ENCODE results near the gene ZNF169.
"Not testable (repeated sequence)": the region's sequence is repeated elsewhere in the genome, so short reads cannot be mapped to it uniquely, and the experiment has no call there.

ZNF169 gene

DNA sequence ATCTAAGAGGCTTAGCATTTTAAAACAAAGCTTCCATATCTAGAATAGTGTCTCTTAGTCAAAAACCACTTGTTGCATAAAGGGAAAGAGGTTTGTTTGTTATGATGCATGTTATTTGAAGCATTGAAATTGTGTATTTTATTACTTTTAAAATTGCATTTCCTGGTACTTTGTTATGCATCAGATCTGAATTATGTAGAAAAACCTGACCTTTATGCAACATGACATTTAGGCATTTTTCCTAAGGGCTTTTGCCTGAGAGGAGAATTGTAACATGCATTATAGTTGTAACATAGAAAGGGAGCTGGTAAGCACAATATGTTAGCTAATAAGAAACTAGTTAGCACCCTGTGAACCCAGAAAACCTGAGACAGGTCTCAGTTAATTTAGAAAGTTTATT, 22.0 kb downstream of the ZNF169 start:
- in situ Hi-C loops (cut with MboI; ENCODE audit: low sequenced_read_pairs), result no loop called here

DNA sequence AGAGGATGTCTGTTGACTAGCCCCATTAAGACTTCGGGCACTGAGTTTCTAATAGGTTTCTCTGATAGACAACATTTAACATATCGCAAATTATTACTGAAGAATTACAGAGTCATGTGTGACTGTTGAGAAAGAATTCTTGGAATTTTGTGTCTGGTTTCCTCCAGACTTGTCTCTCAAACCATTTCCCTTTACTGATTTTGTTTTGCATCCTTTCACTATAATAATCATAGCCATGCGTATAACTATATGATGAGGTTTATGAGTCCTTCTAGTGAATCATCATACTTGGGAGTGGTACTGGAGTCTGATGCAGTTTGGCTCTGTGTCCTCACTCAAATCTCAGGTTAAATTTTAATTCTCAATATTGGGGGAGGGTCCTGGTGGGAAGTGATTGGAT, 27.0 kb downstream of the ZNF169 start:
- in situ Hi-C loops (cut with MboI; ENCODE audit: low sequenced_read_pairs), result no loop called here

DNA sequence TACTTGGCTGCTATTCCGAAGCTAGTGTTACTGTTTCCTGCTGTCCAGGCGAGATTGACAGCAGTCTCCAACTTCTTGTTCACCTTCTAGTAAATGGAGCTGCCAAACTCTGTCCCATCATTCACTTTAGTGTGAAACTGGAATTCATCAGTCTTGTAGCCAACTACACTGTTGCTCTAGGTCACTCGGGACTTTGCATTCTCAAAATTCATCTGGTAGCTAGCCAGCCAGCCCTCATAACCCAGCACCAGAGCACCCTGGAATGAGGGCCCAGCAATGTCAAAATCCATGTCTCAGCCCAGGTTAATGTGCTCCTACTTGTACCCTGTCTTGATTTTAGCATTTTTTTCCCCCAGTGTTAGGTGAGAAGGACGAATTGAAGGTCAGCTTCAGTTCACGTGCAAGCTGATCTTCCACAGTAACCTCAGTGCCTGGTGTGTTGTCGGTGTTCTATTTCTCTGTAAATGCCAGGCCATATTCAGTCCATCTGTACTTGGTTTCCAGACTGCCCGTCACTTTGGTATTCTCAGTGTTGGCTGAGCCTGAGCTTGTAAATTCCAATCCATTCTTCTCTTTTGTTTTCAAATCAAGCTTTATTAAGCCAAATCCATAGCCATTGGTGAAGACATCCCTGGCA, 28.9 kb downstream of the ZNF169 start:
- in situ Hi-C loops (cut with MboI; ENCODE audit: low sequenced_read_pairs), result no loop called here

DNA sequence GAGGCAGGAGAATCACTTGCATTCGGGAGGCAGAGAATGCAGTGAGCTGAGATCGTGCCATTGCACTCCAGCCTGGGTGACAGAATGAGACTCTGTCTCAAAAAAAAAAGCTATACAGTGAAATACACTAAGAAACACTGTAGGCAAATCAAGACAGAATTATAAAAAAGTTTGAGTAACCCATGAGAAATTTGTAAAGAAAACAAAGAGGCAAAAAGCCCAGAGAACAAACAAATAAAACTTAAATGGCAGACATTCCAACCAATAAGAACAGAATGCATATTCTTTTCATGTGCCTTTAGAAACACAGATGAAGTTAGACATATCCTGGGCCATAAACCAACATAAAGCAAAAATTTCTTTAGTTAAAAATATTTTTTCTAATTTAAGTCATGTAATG, 30.6 kb downstream of the ZNF169 start:
- in situ Hi-C loops (cut with MboI; ENCODE audit: low sequenced_read_pairs), result no loop called here

DNA sequence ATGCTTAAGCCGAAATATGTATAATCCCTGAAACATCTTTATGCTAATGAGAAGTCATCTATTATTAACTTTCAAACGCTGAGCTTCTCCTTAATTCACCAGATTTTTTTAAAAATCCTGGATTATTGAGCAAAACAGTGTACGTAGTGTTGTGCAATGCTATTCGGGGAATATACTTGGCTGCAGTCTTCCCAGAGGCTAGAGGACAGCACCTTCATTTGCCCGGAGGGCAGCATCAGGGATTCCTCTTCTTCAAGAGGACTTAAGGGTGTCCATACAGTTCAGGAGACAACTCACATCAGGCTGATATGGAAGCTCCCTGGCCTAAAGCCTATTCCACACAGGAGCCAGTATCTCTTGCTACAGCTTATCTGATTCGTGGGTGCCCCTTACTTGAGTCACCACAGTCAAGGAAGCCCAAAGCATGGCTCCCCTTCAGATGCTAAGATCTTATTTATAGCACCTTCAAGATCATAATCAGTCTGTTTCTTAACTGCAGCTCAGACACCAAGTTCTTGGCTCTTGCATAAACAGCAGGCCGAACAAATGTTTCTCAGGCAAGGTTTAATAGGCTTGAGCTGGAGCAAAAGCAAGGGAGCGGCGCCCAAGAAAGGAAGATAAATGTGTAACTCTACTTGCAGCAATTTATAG, 40.0 kb downstream of the ZNF169 start:
- in situ Hi-C loops (cut with MboI; ENCODE audit: low sequenced_read_pairs), result no loop called here

DNA sequence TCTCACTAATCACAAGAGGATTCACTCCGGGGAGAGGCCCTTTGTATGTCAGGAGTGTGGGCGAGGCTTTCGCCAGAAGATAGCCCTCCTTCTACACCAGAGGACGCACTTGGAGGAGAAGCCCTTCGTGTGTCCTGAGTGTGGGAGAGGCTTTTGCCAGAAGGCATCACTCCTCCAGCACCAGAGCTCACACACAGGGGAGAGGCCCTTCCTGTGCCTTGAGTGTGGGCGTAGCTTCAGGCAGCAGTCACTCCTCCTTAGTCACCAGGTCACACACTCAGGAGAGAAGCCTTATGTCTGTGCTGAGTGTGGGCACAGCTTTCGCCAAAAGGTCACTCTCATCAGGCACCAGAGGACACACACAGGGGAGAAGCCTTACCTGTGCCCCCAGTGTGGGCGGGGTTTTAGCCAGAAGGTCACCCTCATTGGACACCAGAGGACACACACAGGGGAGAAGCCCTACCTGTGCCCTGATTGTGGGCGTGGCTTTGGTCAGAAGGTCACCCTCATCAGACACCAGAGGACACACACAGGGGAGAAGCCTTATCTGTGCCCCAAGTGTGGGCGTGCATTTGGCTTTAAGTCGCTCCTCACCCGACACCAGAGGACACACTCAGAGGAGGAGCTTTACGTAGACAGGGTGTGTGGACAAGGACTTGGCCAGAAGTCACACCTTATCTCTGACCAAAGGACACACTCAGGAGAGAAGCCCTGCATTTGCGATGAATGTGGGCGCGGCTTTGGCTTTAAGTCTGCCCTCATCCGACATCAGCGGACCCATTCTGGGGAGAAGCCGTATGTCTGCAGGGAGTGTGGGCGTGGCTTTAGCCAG, 41.6 kb downstream of the ZNF169 start:
- in situ Hi-C loops (cut with MboI; ENCODE audit: low sequenced_read_pairs), result no loop called here

DNA sequence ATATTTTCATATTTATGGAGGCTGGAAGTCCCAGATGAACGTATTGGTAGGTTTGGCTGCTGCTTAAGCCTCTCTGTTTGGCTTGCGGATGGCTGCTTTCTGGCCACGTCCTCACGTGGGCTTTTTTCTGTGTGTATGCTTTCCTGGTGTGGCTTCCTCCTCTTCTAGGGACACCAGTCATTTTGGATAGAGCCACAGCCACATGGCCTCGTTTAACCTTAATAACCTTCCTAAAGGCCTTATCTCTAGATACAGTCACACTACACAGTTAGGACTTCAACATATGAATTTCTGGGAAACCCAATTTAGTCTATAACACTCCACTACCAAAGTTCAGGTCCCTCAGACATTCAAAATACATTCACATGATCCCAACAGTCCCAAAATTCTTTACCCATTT, 42.5 kb downstream of the ZNF169 start:
- in situ Hi-C loops (cut with MboI; ENCODE audit: low sequenced_read_pairs), result no loop called here

DNA sequence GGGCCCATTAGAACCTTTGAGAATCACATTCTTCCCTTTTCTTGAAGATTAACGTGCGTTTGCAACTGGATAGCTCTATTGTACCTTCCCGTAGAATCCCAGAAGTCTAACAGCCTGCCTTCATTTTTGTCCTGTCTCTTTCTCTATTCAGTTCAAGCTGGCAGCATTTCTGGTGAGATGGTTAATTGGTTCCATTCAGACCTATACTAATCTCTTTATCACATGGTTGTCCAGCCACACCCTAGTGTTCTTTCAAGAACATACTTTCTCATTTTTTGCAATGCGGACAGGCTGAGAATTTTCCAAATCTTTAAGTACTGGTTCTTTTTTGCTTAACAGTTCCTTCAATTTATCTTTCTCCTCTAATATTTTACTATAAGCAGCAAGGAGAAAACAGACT, 43.3 kb downstream of the ZNF169 start:
- in situ Hi-C loops (cut with MboI; ENCODE audit: low sequenced_read_pairs), result no loop called here

DNA sequence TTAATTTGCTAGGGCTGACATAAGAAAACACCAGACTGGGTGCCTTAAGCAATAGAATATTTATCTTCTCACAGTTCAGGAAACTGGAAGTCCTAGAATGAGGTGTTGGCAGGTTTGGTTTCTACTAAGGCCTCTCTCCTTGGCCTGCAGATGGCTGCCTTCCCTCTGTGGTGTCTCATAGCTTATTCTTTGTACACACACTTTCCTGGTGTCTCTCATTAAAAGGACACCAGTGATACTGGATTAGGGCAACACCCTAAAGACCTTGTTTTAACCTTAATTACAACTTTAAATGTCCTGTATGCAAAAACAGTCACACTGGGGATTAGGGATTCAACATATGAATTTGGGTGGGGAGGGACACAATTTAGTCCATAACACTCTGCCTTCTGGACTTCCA, 44.2 kb downstream of the ZNF169 start:
- in situ Hi-C loops (cut with MboI; ENCODE audit: low sequenced_read_pairs), result no loop called here

DNA sequence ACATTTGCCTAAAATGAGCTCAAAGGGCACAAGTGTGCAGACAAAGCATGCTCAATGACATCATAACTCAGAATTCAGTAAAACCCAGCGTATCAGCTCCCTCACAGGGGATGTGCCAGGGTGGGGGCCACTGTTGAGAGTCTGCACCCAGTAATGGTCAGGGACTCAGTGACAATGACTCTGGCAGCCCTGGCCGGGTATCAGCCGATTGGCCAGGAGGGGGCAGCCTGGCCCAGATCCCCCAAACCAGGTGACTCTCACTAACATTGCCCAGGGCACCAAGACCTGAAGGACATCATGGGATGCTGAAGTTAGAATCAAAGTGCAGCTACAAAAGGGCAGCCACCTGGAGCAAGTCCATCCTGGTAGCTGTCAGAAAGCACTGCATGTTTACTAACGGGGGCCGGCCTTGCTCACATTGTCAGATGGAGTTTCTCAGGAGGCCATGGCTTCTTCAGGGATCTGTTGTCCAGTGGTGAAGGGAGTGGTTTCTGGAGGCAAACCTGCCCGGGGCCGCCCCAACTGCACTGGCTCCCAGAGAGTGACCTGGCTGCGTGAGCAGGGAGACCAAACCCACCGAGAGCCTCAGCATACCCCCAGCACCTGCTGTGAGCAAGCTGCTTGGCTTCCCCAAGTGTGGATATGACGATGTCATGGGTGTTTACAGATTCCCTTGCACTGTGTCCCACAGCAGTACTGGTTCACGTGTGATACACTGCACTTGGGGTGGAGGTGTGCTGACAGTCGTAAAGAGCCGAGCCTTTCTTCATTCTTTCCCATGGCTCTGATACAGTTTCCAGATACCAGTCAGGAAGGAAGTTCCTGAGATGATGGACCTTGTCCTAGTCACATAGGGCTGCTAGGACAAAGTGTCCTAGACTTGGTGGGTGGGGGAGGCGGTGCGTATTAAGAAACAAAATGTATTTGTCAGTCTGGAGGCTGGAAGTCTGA, 56.2 kb downstream of the ZNF169 start:
- in situ Hi-C loops (cut with MboI; ENCODE audit: low sequenced_read_pairs), result not testable (repeated sequence)

DNA sequence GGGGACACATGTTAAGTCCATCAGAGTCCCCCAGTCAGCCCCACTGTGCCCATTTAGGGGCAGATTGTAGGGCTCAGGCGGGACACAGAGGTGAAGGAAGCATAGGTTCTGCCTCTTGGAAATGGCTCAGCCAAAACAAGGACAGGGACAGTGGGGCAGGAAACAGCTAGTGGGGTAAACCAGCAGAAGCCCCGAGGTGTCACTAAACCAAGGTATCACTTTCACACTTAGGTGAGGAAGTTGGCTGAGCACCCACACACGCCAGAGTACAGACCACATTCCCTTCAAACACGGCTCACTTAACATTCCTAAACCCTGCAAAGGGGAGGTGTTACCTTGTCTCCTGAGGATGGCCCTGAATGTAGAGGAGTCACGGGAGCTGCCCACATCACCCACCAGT, 57.1 kb downstream of the ZNF169 start:
- in situ Hi-C loops (cut with MboI; ENCODE audit: low sequenced_read_pairs), result not testable (repeated sequence)

DNA sequence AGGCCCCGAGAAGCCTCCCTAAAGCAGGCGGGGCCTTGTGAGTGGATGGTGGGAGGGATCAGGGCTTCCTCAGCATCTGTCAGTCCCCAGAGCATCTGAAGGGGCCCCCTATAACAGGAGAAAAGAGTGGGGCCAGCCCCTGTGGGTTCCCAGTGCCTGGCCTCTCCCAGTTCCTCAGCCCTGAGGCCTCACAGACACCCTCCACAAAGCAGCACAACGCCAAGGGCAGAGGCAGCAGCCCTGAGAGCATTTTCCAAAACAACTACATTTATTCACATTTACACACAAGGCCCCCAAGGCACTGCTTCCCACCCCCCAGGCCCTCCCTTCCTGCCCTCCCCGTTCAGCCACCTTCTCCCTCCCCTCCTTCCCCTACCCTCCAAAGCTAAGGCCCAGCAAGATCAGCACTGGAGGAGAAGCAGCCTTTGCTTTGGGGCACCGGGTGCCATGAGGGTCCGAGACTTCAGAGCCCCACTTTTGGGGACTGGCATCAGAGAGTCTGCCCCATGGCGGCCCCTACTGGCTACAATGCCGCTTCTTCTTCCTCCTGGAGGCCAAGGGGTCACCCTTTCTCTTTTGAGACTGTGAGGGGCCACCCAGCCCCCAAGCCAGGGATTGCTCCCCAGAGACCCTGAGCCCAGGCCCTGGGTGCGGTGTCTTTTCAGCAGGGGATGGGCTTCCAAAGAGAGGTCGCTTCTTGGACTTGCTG, 59.0 kb downstream of the ZNF169 start:
- in situ Hi-C loops (cut with MboI; ENCODE audit: low sequenced_read_pairs), result not testable (repeated sequence)

DNA sequence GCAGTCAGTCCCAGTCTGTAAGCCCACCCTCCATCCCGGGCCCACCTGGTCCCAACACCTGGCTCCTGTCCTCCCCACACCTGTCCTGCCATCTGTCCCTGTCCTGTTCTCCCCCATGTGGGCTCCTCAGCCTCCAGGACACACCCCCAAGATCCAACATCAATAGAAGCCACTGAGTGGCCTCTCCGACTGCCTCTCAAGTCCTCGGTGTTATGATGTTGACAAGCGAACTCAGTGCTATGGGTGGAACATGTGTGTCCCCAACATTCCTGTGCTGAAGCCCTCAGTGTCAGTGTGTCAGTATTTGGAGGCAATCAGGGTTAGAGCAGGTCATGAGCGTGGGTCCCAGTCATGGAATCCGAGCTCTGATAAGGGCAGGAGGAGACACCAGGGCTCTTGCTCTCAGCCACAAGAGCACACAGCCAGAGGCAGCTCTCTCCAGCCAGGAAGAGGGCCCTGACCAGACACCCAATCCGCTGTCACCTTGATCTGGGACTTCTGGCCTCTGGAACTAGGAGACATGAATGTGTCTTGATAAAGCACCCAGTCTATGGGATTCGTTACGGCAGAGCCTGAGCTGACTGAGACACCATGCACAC, 63.3 kb downstream of the ZNF169 start:
- in situ Hi-C loops (cut with MboI; ENCODE audit: low sequenced_read_pairs), result not testable (repeated sequence)

DNA sequence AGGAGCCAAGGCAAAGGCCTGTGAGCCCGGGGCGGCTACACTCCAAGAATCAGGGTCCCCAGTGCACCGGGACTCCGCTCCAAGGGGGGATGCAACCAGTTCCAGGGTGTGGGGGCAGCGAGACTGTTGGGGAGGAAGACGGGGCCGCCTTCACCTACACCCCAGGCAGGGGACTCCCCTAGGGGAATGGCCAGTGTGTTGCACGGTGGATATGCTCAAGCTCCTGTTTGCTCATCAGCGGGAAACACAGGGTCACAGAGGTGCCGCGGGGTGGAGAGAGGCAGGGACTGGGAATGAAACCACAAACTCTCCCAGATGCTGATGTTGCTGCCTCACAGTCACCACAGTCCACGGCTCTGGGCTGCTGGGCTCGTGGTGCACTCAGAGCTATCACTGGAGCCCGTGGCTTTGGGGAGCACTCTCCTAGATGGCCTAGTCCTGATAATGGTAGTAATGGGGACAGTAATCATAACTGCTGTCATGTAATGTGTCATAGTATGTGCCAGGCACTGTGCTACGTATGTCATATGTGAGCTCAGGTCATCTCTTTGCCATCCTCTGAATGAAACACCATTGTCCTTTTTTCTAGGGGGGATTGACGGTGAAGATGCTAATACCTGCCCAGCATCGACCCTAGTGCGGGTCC, 64.2 kb downstream of the ZNF169 start:
- in situ Hi-C loops (cut with MboI; ENCODE audit: low sequenced_read_pairs), result not testable (repeated sequence)

DNA sequence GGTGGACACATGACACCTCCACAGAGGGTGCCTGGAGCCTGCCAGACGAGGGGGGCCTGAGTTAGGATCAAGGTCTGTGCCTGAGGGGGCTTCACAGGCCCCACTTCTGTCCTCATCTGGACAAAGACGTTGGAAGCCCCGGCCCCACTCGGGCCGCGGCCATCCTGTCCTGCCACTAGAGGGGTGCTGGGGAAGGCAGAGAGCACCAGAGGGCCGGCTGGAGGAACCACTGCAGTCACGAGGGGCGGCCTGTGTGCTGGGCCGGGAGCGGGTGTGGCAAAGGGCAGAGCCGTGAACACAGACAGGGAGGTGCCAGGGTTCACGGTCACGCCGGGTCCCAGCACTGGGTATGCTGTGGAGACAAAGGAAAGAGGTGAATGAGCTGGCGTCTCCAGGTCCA, 66.5 kb downstream of the ZNF169 start:
- in situ Hi-C loops (cut with MboI; ENCODE audit: low sequenced_read_pairs), result not testable (repeated sequence)

DNA sequence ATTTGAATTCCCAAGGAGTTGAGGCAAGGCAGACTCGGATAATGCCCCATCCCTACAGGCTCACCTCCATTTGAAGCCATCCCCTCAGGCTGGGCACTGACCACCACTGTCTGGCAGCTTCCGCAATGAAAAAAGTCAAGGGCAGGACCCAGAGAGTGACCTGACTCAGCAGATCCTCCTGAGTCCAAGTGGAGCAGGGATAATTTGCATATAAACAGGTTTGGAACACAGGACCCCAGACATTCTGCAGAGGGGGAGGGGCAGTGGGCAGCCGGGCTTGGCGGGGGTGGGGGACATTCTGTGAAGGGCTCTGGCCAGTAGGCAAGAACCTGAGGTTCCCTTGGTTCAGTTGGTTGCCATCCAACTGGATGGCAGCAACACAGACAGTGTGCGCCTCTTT, 69.4 kb downstream of the ZNF169 start, which contains the start of gene NUTM2F:
NUTM2F (minus strand) TSS at position 101 of the 400 bp plus-strand sequence; CDS start at position 80, 21 bp downstream.
- in situ Hi-C loops (cut with MboI; ENCODE audit: low sequenced_read_pairs), result not testable (repeated sequence)

DNA sequence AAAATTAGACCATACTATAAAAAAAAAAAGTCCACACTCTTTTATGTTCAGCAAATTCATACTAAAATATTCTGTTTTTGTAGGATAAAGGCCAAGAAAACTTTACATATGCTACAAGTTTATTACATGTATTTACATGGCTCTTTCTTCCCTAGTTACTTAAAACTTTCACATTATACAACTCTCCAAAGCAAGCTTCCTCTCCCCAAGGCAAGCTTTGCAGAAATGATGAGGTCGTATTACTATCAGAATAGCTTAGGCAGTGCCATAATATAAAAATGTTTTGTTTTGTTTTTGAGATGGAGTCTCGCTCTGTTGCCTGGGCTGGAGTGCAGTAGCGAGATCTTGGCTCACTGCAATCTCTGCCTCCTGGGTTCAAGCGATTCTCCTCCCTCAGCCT, 77.3 kb downstream of the ZNF169 start:
- in situ Hi-C loops (cut with MboI; ENCODE audit: low sequenced_read_pairs), result not testable (repeated sequence)

DNA sequence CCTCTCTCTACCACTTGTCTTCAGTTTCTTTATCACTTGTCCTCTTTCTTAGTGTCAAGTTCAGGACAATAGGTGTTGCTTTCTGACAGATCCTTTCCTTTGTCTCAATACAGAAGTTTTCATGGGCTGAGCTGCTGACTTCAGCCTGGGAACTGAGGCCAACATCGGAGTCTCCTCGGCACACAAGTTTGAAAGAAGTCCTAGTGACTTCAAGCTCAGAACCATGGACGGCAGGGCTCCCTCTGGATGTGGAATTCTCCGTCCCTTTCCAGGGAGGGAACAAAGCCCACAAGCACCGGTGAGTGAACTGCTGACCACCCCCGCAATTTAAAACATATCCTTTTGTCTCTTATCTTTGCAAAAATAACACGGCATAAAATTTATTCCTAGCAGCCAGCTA, 79.6 kb downstream of the ZNF169 start:
- in situ Hi-C loops (cut with MboI; ENCODE audit: low sequenced_read_pairs), result not testable (repeated sequence)

DNA sequence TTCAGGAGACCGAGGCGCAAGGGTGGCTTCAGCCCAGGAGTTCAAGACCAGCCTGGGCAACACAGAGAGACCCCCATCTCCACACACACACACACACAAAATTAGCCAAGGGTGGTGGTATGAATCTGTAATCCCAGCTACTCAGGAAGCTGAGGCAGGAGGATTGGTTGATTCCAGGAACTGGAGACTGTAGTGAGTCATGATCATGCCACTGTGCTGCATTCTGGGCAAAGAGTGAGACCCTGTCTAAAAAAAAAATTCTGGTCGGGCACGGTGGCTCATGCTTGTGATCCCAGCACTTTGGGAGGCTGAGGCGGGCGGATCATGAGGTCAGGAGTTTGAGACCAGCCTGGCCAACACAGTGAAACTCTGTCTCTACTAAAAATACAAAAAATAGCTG, 80.6 kb downstream of the ZNF169 start:
- in situ Hi-C loops (cut with MboI; ENCODE audit: low sequenced_read_pairs), result not testable (repeated sequence)

All from HL-60/S4 treated with phorbol 12-myristate 13-acetate at 8.2 ng/mL for 4 days and 3 days (cell line).